Stimulated activated CD4-positive, alpha-beta T cell treated with anti-CD3 and anti-CD28 coated beads, Interleukin-2, amount 100 ng/mL, for 48 hours (primary cell): ENCODE measurements around the gene SLC38A5.
"Not testable (repeated sequence)": the region's sequence is repeated elsewhere in the genome, so short reads cannot be mapped to it uniquely, and the experiment has no call there.

Experiments used
- DNase-seq, 2 donors: peaks; one replicate each; pipeline ENCODE4 v3.0.0-alpha.2; 2020

SLC38A5 gene

GRCh38 chrX:48470110-48470832 lies at the start of gene SLC38A5:
SLC38A5 (minus strand) TSS chrX:48470260; CDS start chrX:48467924, 2,336 bp downstream.
- no peak for DNase-seq

GRCh38 chrX:48519481-48519880 lies 49.4 kb upstream of the SLC38A5 start:
- DNase-seq: not testable (repeated sequence)

- DNase-seq: no peak
These were observed 46.9 kb upstream of the SLC38A5 start for GRCh38 chrX:48516987-48517386.

- no peak for DNase-seq
These were observed 46.2 kb upstream of the SLC38A5 start for GRCh38 chrX:48516285-48516684.

GRCh38 chrX:48515842-48516241 lies 45.8 kb upstream of the SLC38A5 start:
- no peak for DNase-seq

GRCh38 chrX:48514868-48515460 lies 44.9 kb upstream of the SLC38A5 start:
- no peak for DNase-seq

GRCh38 chrX:48514126-48514806 lies 44.2 kb upstream of the SLC38A5 start:
- DNase-seq: no peak

GRCh38 chrX:48513670-48514069 lies 43.6 kb upstream of the SLC38A5 start:
- no peak for DNase-seq

GRCh38 chrX:48512371-48512935 lies 42.4 kb upstream of the SLC38A5 start:
- no peak for DNase-seq

- DNase-seq: no peak
These were observed 41.5 kb upstream of the SLC38A5 start for GRCh38 chrX:48511560-48511959.

- no peak for DNase-seq
These were observed 39.6 kb upstream of the SLC38A5 start for GRCh38 chrX:48509619-48510018.

- no peak for DNase-seq
These were observed 39.2 kb upstream of the SLC38A5 start for GRCh38 chrX:48509245-48509590.

GRCh38 chrX:48508400-48509244 lies 38.6 kb upstream of the SLC38A5 start, which contains the start of gene PORCN:
PORCN (plus strand) TSS chrX:48508992; CDS start chrX:48509821, 829 bp downstream.
- peak; percentile 59 to 70 for DNase-seq

- DNase-seq: no peak
These were observed 37.2 kb upstream of the SLC38A5 start for GRCh38 chrX:48507246-48507645.

GRCh38 chrX:48505481-48505880 lies 35.4 kb upstream of the SLC38A5 start:
- no peak for DNase-seq

- DNase-seq: no peak
These were observed 34.2 kb upstream of the SLC38A5 start for GRCh38 chrX:48504261-48504660.

- no peak for DNase-seq
These were observed 28.3 kb upstream of the SLC38A5 start for GRCh38 chrX:48498374-48498809.

GRCh38 chrX:48497871-48498270 lies 27.8 kb upstream of the SLC38A5 start:
- DNase-seq: no peak

GRCh38 chrX:48496660-48497059 lies 26.6 kb upstream of the SLC38A5 start:
- DNase-seq: no peak

GRCh38 chrX:48493890-48494364 lies 23.9 kb upstream of the SLC38A5 start:
- DNase-seq: no peak

GRCh38 chrX:48492293-48492910 lies 22.3 kb upstream of the SLC38A5 start:
- DNase-seq: no peak

- no peak for DNase-seq
These were observed 21.7 kb upstream of the SLC38A5 start for GRCh38 chrX:48491809-48492208.
